HG02938 (cell line): ENCODE measurements around the gene SLC1A1.

Source experiments
- ATAC-seq: cut with Tn5 transposase; IDR thresholded peaks from one replicate; pipeline ENCODE4 v1.9.1; 2021; ENCODE audit warnings: mild to moderate bottlenecking, moderate library complexity; ENCODE audit not compliant: unreplicated experiment

SLC1A1 gene

DNA sequence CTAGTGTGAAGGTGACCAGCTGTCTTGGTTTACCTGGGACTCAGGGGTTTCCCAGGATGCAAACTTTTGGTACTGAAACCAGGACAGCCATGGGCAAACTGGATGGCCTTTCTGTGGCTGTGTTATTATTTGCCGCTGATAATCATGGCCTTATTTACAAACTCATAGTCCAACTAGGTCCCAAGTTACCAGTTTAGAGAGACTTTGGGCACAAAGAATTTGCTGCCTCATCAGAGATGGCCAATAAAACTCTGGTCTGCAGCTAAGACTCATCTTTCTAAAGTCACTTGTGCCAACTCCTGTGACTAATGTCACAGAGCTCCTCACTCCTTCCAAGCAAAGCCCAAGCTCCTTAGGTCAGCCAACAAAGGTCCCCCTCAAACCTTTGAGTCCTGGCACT, 124.4 kb downstream of the SLC1A1 start:
- ATAC-seq: no peak

DNA sequence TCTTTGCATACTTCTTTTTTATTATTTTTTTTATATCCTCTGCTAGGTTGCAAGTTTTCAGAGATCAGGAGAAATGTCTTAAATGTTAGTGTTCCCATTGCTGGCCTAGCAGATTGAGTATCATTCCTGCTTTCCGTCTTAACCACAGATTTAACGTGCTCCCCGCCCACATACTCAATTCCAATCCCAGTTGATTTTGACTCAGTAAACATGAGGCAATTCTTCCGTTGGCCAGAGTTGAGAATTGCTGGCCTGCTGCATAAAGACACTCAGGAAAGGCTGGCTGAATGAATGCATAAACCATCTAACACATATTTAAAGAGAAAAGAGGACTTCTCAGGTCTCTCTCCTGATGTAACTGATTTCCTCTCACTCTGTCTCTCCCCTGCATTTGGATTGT, 125.0 kb downstream of the SLC1A1 start:
- ATAC-seq: no peak

DNA sequence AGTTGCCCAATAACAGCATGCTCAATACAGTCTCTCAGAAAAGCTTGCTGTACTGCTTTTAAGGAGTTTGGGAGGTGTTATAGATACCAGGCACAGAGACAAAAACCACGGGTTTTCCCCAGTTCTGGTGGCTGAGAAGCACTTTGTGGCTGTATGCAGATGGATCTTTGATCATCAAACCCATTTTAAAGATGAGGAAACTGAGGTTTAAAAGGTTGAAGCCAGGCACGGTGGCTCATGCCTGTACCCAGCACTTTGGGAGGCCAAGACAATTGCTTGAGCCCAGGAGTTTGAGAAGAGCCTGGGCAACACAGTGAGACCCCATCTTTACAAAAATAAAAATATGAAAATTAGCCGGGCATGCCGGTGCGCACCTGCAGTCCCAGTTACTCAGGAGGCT, 125.5 kb downstream of the SLC1A1 start:
- no peak for ATAC-seq

DNA sequence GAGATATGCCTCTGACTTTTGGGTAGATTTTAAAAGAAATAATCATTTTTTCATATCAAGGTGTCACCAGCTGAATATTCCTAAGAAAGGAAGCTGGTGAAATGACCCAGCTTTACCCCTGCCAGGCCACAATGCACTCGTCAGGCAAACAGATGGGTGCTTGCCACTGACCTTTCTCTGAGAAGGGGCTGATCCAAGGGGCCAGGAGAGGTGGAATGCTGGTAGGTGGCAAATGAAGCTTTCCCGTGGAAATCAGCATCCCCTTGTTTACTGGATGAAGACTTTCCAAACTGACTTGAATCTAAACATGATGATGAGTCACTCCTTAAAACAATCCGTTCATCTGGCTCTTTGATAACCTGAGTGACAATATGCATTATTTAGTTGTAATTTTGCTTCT, 127.5 kb downstream of the SLC1A1 start:
- ATAC-seq: no peak

DNA sequence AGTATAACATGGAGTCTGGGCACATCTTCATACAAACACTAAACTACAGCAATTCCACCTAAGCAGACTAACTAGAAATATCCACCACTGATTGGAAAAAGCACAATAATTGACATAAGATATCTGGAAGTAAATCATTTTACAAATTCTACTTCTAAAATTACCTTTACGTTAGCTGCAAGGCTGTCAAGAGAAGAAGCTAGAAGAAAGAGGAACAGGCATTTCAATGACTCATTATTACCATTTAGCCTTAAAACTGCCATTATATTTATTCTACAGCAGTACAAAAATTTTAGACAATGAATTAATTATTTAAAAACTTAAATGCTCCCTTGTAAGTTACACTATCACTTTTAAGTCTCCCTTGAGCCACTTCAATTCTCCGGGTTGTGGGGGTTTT, 128.4 kb downstream of the SLC1A1 start:
- no peak for ATAC-seq

DNA sequence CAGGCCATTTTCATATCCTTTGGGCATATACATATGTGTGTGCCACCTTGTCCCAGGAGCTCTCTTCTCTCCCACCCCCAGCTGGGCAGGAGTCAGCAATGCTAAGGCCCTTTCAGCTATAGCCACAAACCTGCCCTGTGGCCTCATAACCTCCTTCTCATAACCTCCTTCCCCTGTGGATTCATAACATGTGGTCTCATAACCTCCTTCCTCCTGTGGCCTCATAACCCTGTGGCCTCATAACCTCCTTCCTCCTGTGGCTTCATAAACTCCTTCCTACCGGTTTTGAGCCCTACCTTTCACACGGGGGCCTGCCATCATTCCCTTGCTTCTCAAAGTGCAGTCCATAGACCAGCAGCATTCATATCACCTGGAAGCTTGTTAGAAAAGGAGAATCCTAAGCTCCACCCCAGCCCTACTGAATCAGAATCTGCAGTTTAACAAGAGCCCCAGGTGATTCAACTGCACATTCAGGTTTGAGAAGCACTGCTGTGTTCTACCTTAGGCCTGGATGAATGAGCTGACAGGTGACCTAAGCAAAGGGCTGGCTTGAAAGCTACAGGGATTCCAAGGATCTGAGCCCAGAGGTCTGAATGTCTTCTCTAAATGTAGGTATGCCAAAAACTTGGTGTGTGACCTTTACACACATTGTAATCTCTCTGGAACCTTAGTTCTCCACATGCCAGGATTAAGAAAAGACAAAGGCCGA, 129.9 kb downstream of the SLC1A1 start:
- ATAC-seq: no peak

DNA sequence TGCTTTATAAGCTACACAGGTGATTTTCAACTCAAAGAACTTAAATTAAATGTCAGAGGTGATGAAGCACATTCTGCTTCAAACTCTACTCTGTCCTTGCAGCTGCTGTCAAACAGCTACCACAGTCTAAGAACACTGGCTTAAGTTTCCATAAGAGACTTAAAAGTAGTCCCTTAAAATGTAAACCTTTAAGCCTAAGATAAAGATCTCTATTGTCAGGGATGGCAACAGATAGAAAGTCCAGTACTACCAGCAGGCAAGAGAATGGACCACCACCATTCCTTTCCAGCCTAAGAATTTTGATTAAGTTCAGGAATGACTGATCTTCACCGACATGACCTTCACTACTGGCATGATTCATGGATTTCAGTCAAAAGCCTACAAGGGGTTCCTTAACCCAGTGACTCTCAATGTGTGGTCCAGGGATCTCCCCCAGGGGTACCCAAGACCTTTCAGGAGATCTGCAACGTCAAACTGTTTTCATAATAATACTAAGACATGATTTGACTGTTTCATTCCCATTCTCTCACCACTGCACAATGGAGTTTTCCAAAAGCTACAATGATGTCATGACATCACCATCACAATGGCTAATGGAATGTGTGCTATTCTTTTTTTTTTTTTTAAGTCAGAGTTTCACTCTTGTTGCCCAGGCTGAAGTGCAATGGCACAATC, 130.8 kb downstream of the SLC1A1 start:
- no peak for ATAC-seq

DNA sequence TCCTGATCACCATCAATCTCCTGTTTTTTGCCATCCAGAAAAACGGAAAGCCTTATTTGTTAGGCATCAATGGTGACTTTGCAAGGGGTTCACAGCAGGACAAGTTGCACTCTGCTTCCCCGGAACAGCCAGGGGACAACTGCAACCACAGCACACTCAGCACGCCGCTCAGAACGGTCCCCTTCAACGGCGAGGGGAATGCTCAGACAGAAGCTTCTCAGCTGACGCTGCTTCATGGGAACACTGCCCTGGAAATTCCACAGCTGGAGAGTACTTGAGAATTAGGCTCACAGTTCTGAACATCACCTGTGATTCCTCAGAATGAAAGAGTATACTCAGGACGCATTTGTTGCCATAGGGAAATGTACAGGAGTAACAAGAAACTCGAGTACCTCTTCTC, 131.7 kb downstream of the SLC1A1 start:
- ATAC-seq: no peak

DNA sequence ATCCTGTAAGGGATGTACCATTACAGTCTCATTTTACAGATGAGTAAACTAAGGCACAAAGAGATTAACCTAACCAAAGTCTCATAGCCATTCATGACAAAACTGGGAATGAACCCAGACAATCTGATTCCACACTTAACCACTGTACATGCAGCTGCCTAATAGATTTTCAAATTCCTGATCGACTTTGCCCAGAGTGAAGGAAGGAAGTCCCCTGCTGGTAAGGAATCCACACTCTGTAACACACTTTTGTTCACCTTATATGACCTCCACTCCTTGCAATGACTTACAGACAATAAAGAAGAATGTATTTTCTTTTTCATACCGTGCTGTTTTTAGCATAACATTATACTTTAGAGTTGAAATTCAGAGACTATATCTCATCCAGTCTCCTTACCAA, 140.6 kb downstream of the SLC1A1 start:
- no peak for ATAC-seq
